HFFc6 (cell line): ENCODE measurements around the gene MEG3. TPM values are rescaled to one million over a fixed set of nuclear protein-coding genes. Genes with fewer than 3 reads are reported as not detected.

Source experiments
- DNase-seq: peaks from one replicate; pipeline ENCODE4 v3.0.0-alpha.2; 2018
- H3K27ac Mint-ChIP-seq: 2 replicates; pipeline ENCODE4 v1.8.0; 2020; ENCODE audit warnings: mild to moderate bottlenecking, mixed read lengths
- H3K27me3 Mint-ChIP-seq: 2 replicates; pipeline ENCODE4 v1.8.0; 2021; ENCODE audit warnings: mild to moderate bottlenecking, moderate library complexity, mixed read lengths; ENCODE audit not compliant: insufficient read depth
- H3K36me3 Mint-ChIP-seq: 2 replicates; pipeline ENCODE4 v1.8.0; 2021; ENCODE audit warnings: low read depth, mixed read lengths
- H3K4me1 Mint-ChIP-seq: 2 replicates; pipeline ENCODE4 v1.8.0; 2020; ENCODE audit warnings: low read depth, mixed read lengths
- H3K4me3 Mint-ChIP-seq: 2 replicates; pipeline ENCODE4 v1.8.0; 2020; ENCODE audit warnings: mild to moderate bottlenecking, moderate library complexity, mixed read lengths
- H3K9me3 Mint-ChIP-seq: 2 replicates; pipeline ENCODE4 v1.8.0; 2020; ENCODE audit warnings: mild to moderate bottlenecking, mixed read lengths
- CTCF ChIP-seq: fragments of 200-600 bp; sonication (generic); IDR thresholded peaks from 2 replicates; pipeline ENCODE4 v1.5.0; 2021; ENCODE audit warnings: antibody characterized with exemption, mild to moderate bottlenecking
- total RNA-seq, 6 experiments: library from RNA; stranded (reverse); fragmentation: NEBNext Ultra II Directional; extraction: Animal tissue kit (Norgen Biotek cat#: 25700); gene quantifications; 2 replicates in 1 of 6; 3 replicates in 5 of 6; pipeline ENCODE4 v1.2.3, GENCODE V29; 2021

MEG3 gene
- total RNA-seq, 6 experiments from 2014 or later: 151 to 262 (median 250) TPM

- H3K27me3 Mint-ChIP-seq: peaks cover 38% of the 10 kb centered on the region
- no peak for TF ChIP-seq CTCF
- no peak for DNase-seq
- no peaks in the 10 kb centered on the region for H3K9me3 Mint-ChIP-seq
- H3K4me1 Mint-ChIP-seq: peaks cover 52% of the 10 kb centered on the region
- no peak overlapping the region for H3K4me3 Mint-ChIP-seq
- peaks cover 18% of the 10 kb centered on the region for H3K36me3 Mint-ChIP-seq
- H3K27ac Mint-ChIP-seq: peak overlapping the region; percentile 57; the same call in 1 of the 2 replicates
Measured at GRCh38 chr14:100840286-100841065, 14.6 kb downstream of the MEG3 start.

- Mint-ChIP-seq H3K36me3 (peaks cover 18% of the 10 kb centered on the region), H3K27ac (peak overlapping the region; percentile 73), H3K27me3 (peaks cover 32% of the 10 kb centered on the region), H3K4me3 (no peak overlapping the region), H3K4me1 (peaks cover 52% of the 10 kb centered on the region), H3K9me3 (no peaks in the 10 kb centered on the region)
- DNase-seq: no peak
- no peak for TF ChIP-seq CTCF
Measured at GRCh38 chr14:100841066-100841760, 15.3 kb downstream of the MEG3 start.

DNA sequence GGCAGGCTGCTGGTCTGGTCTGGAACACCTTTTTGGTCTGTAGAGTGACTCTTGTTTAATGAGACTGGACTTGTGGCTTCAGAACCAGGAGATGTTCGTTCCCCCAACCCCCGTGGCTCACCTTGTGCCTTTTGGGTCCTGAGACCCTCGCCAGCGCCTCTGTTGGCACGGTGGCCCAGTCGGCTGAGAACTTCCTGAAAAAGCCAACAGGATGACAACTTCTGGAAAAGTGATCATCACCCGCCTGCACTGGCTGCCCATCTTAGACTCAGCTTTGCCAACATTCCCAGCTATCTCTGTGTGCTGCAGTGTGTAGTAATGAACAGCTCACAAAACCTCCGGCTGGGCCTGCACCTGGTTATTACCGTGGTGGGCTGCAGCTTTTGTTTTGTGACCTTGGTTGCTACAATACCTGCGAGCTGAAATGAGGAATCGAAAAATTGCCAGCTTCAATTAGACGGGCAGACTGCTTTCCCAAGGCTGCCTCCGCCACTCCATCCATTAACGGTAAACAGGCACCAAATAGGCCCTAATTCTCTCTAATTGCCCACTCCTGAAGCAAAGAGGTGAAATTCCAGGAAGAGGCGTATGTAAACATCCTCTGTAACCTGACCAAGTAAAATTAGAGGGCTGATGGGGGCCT, 16.0 kb downstream of the MEG3 start:
- no peak for TF ChIP-seq CTCF
- peak overlapping the region; percentile 11; the same call in 1 of the 2 replicates for H3K4me3 Mint-ChIP-seq
- H3K27ac Mint-ChIP-seq: peak overlapping the region; percentile 73
- no peak for DNase-seq
- H3K27me3 Mint-ChIP-seq: peaks cover 28% of the 10 kb centered on the region
- H3K36me3 Mint-ChIP-seq: peaks cover 14% of the 10 kb centered on the region
- no peaks in the 10 kb centered on the region for H3K9me3 Mint-ChIP-seq
- peaks cover 50% of the 10 kb centered on the region for H3K4me1 Mint-ChIP-seq

- no peaks in the 10 kb centered on the region for H3K9me3 Mint-ChIP-seq
- H3K36me3 Mint-ChIP-seq: peaks cover 13% of the 10 kb centered on the region
- no peak for TF ChIP-seq CTCF
- peak overlapping the region; percentile 73 for H3K27ac Mint-ChIP-seq
- 0 out of 2 replicates have a peak overlapping the region, but pooled peaks have one; percentile 3 for H3K4me3 Mint-ChIP-seq
- H3K4me1 Mint-ChIP-seq: peaks cover 48% of the 10 kb centered on the region
- peak; percentile 84 for DNase-seq
- H3K27me3 Mint-ChIP-seq: peaks cover 23% of the 10 kb centered on the region
Measured at GRCh38 chr14:100842799-100843198, 16.9 kb downstream of the MEG3 start.

DNA sequence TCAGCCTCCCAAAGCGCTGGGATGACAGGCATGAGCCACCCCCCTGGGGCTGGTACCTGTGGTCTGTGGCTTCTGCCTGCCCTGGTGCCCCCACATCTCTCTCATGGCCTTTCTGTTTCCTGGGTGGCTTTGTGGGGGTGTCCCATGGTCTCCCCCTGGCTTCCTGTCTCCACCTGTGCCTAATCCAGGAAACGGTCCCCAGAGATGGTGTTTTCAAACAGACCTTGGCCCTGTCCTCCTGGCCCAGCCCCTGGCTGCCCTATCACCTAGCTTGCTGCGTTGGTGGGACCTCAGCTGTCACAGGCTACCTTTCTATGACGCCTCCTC, 18.1 kb downstream of the MEG3 start:
- H3K27ac Mint-ChIP-seq: peak overlapping the region; percentile 11; the same call in 1 of the 2 replicates
- H3K4me1 Mint-ChIP-seq: peaks cover 37% of the 10 kb centered on the region
- peaks cover 22% of the 10 kb centered on the region for H3K27me3 Mint-ChIP-seq
- peaks cover 13% of the 10 kb centered on the region for H3K36me3 Mint-ChIP-seq
- H3K9me3 Mint-ChIP-seq: no peaks in the 10 kb centered on the region
- no peak overlapping the region for H3K4me3 Mint-ChIP-seq
- no peak for TF ChIP-seq CTCF
- DNase-seq: no peak
